ENCODE results near the gene KCNC1. TPM values are rescaled to one million over a fixed set of nuclear protein-coding genes. Genes with fewer than 3 reads are reported as not detected.
A peak's percentile ranks its signal among the peaks of the same experiment; 100 is the strongest.

Gene KCNC1
- total and polyA plus RNA-seq, 2 of the 4 experiments (the other 2 are of a cell fraction): 0.03 TPM; not detected in 1

DNA sequence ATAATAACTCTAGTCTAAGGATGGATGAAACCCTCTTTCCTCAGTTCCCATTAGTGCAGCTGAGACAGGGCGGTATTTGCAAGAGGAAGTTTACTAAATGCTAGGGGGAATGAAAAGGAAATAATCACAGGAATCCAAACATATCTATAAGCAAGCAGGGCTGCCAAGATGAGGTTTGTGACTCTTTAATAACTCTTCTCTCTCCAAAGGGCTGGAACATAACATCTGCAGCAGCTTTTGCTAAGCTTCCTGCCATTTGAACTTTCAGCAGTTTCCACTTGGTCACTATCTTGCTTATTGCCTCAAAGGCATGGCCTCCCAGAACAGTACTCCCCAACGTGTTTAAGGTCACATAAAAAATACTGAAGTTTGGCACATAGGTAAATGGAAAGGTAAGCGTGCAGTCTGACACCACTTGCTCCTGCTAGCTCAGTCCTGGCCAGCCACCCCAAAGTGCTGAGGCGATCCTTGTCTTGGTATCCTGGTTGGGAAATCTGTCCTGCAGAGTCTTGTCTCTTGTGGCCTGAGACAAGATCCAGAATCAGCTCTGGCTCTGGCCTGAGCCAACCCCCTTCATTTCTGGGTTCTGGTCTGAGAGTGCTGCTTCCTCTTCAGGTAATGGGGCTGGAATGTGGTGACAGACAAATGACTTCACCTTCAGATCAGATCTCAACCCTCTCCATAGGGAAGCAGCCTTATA lies 81.8 kb downstream of the KCNC1 start:
- no CpG with 5 or more reads among the region's 4 CpGs for WGBS, 2 experiments (ENCODE audit: extremely low coverage in 2 of 2, insufficient read length in 1 of 2)
- dilution Hi-C loops (cut with HindIII; ENCODE audit: low sequenced_read_pairs, unreplicated experiment): no loop called here

More for the DNA sequence above, 81.8 kb downstream of the KCNC1 start:
- POLR2A ChIA-PET (ENCODE audit: unreplicated experiment): interaction anchor here (0.6 kb wide), 1 partner anchor 100 kb away, joined by 3 read pairs; no protein-coding TSS in a partner anchor
- Histone ChIP-seq H4K5ac (ENCODE audit: low read depth, low read length) (no peak overlapping the region), H3K79me1 (ENCODE audit: low read depth in 1 of 2, low read length in 2 of 2) (no peaks in the 10 kb centered on the region), H3K23ac (ENCODE audit: low read depth, low read length) (0 out of 2 replicates have a peak overlapping the region, but pooled peaks have one; percentile 29), H3K9ac (ENCODE audit: low read depth, low read length) (no peak overlapping the region), H2BK120ac (ENCODE audit: low read depth, low read length) (no peak overlapping the region), H3K18ac (ENCODE audit: low read depth, low read length) (no peak overlapping the region; the same call in 1 of the 2 replicates), H3K4me3 (ENCODE audit: insufficient read depth, low read depth, low read length) (no peak overlapping the region), H3K36me3 (ENCODE audit: control insufficient read depth, insufficient read depth, low read length) (no peaks in the 10 kb centered on the region), H3K4ac (ENCODE audit: low read depth, low read length) (no peak overlapping the region), H3K27me3 (ENCODE audit: control insufficient read depth, insufficient read depth, low read length) (no peaks in the 10 kb centered on the region), H2BK20ac (ENCODE audit: low read depth, low read length) (no peak overlapping the region), H3K9me1 (ENCODE audit: insufficient read depth, low read length) (peaks cover 9% of the 10 kb centered on the region; the same call in 1 of the 2 replicates), H2AK5ac (ENCODE audit: low read depth, low read length) (no peak overlapping the region), H4K8ac (ENCODE audit: low read depth in 2 of 2, low read length in 2 of 2) (no peak overlapping the region), H2BK5ac (ENCODE audit: low read depth, low read length, poor library complexity, severe bottlenecking) (no peak overlapping the region), H2AK9ac (replicated peaks; ENCODE audit: low read depth, low read length, poor library complexity) (no peak overlapping the region), H2AFZ (replicated peaks; ENCODE audit: low read length, poor library complexity) (no peak overlapping the region), H3K4me1 (ENCODE audit: control insufficient read depth, insufficient read depth, low read length) (peaks cover 17% of the 10 kb centered on the region), H3K9me3 (ENCODE audit: control insufficient read depth, insufficient read depth, low read length) (no peaks in the 10 kb centered on the region), H4K91ac (ENCODE audit: insufficient read depth, low read depth, low read length) (no peak overlapping the region), H2BK15ac (ENCODE audit: low read depth, low read length) (0 out of 3 replicates have a peak overlapping the region, but pooled peaks have one; percentile 9), H3K27ac (ENCODE audit: insufficient read depth, low read length) (no peak overlapping the region), H3K4me2 (ENCODE audit: low read depth, low read length) (no peak overlapping the region), H3K14ac (replicated peaks; ENCODE audit: low read depth, low read length) (0 out of 2 replicates have a peak overlapping the region, but pooled peaks have one; percentile 1), H4K20me1 (ENCODE audit: insufficient read depth, low read length) (no peaks in the 10 kb centered on the region), H3K56ac (ENCODE audit: extremely low read depth, insufficient read depth, low read length) (no peak overlapping the region)
- in situ Hi-C loops (cut with MboI; ENCODE audit: low sequenced_read_pairs) (no loop called here), intact Hi-C loops (cut with micrococcal nuclease) (no loop called here)
- TF ChIP-seq MXI1 (IDR thresholded peaks at IDR 0.05; ENCODE audit: borderline replicate concordance, low read depth, low read length): no peak
- TF ChIP-seq POLR2A (IDR thresholded peaks at IDR 0.05; ENCODE audit: low read depth, low read length): no peak
- CTCF ChIA-PET: interaction anchor here (0.6 to 1.5 kb wide), 2 partner anchors 157 to 931 kb away, joined by 3 to 4 read pairs; no protein-coding TSS in a partner anchor
- ATAC-seq (ENCODE audit: low read depth): peak; percentile 54
- no peak for DNase-seq
- no TSS peak for BruUV-seq (replicated peaks)
